Stimulated activated CD8-positive, alpha-beta memory T cell treated with anti-CD3 and anti-CD28 coated beads, Interleukin-7, amount 100 ng/mL, for 48 hours (primary cell): ENCODE results near the gene RLN2.
"Not testable (repeated sequence)": the region's sequence is repeated elsewhere in the genome, so short reads cannot be mapped to it uniquely, and the experiment has no call there.

Experiments
- DNase-seq, 2 donors: peaks; one replicate each; pipeline ENCODE4 v3.0.0-alpha.2; 2020; ENCODE audit warnings: low read depth in 1 of 2; ENCODE audit errors: extremely low read depth in 1 of 2

RLN2 gene

DNA sequence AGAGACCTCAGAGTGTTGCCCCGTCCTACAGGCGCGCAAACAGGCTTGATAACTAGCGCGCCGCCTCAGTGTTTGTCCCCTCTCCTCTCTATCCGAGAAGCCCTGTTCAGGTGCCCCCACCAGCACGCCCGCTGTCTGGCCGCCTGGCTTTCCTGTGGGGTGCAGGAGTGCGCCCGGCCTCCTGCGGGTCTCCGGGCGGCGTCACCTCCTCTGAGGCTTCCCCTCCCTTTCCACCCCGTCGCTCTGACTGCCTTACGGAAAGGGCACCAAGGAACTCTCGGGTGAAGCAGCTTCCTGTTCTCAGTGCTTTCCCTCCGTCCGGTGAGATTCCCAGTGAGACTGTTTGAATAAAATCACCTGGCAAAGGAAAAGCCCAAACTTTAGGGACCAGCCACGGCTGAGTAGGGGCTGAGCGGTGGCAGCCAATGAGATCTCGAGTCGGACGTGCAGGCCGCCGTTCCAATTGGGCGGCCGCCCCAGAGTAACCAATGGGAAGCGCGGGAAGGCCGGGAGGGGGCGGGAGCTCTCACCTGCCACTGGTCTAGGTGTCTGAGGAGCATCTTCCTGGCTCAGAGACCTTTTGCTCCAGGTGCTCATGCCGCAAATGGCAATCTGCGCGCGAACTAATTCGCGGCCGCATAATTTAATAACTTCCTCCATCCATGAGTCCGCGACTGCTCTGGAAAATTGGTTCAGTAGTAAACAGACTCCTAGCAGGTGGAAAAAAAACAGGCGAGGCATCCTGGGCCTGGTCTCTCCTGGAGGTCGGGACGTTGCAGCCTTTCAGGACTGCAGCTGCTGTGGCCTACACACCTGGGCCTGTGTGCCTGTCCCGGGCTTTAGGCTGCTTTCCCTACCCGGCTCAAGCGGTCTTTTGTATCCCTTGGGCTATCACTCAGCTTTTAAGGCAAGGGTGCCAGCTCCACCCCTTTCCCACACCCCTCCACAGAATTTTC is at the start of gene RLN2:
TSS of gene RLN2 (minus strand) at position 877 of the 956 bp plus-strand sequence. CDS start at position 741, 136 bp downstream.
- not testable (repeated sequence) for DNase-seq

- DNase-seq: no peak
Measured at GRCh38 chr9:5354184-5354583, 49.7 kb upstream of the RLN2 start.

DNA sequence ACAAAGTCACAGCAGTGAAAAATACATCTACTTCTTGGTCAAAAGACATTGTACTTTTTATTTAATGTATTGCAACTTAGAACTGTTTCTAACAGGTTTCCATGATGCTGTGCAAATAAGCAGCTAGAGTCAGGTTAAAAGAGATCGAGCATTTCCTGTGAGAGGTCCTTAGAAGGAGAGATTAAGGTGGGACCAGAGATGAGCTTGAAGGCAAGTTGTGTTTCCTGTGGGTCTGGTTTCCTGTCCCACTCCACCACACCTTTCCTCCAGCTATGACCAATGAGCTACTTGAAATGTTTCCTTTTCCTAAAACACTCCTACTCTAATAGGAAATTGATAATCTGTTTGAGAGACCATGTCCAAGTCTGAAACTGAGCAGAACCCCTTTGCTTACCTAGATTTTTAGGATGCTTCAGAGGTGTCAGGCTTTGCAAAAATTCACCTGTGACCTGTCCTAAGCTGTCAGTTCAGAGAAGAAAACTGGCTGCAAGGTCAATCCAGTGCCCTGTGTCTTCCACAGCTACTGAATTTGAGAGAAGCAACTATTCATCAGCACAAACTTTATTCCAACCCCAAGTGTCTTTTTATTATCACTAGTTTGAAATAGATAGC is 48.2 kb upstream of the RLN2 start:
- DNase-seq: no peak

DNA sequence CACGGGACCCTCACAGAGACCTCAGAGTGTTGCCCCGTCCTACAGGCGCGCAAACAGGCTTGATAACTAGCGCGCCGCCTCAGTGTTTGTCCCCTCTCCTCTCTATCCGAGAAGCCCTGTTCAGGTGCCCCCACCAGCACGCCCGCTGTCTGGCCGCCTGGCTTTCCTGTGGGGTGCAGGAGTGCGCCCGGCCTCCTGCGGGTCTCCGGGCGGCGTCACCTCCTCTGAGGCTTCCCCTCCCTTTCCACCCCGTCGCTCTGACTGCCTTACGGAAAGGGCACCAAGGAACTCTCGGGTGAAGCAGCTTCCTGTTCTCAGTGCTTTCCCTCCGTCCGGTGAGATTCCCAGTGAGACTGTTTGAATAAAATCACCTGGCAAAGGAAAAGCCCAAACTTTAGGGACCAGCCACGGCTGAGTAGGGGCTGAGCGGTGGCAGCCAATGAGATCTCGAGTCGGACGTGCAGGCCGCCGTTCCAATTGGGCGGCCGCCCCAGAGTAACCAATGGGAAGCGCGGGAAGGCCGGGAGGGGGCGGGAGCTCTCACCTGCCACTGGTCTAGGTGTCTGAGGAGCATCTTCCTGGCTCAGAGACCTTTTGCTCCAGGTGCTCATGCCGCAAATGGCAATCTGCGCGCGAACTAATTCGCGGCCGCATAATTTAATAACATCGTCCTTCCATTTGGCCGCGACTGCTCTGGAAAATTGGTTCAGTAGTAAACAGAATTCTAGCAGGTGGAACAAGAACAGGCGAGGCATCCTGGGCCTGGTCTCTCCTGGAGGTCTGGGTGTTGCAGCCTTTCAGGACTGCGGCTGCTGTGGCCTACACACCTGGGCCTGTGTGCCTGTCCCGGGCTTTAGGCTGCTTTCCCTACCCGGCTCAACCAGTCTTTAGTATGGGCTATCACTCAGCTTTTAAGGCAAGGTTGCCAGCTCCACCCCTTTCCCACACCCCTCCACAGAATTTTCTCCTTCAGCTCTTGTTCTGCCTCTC is 34.8 kb upstream of the RLN2 start, which contains the start of gene RLN1:
TSS of gene RLN1 (minus strand) at position 885 of the 990 bp plus-strand sequence. CDS start at position 755, 130 bp downstream.
- not testable (repeated sequence) for DNase-seq

DNA sequence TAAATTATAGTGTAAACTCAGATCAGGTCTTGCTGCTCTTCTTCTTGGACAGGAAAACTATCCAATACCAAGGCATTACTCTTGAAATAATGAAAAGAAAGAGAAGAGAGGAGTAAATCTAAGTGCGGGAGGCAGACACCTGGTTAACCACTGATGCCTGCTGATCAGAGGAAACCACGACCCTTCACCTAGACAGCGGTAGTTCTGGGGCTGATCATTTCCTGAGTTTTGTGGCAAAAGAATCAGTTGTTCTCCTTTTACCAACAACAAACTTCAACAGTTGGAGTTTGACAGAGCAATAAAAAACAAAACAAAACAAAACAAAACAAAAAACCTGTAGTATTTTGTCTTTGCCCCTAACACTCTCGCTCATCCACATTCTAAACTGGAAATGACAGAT is 32.2 kb upstream of the RLN2 start:
- no peak for DNase-seq

DNA sequence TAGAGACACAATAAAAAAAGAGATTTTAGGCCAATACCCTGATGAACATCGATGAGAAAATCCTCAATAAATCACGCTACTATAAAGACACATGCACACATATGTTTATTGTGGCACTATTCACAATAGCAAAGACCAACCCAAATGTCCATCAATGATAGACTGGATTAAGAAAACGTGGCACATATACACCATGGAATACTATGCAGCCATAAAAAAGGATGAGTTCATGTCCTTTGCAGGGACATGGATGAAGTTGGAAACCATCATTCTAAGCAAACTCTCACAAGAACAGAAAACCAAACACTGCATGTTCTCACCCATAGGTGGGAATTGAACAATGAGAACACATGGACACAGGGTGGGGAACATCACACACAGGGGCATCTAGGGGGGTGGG is 26.8 kb upstream of the RLN2 start:
- not testable (repeated sequence) for DNase-seq

- DNase-seq: no peak
Measured at GRCh38 chr9:5326893-5327548, 22.5 kb upstream of the RLN2 start.

DNA sequence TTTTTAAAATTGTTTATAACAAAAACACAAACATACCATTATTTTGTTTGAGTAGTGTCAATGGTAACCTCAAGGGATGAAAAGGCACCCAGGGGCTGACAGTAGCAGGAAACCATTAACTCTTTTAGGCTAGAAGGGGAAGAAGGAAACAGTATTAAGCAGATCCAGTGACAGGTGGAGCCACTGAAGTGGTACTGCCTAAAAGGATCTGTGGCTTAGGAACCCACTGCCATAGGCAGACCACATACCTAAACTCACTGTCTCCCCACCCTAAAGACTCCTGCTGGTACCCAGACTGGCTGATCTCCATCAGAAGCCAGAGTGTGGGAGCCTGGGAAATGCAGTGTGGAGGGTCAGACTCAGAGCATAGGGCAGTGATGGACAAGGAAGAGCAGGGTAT is 21.7 kb upstream of the RLN2 start:
- DNase-seq: no peak

GRCh38 chr9:5321601-5322000 is 17.1 kb upstream of the RLN2 start:
- DNase-seq: not testable (repeated sequence)

DNA sequence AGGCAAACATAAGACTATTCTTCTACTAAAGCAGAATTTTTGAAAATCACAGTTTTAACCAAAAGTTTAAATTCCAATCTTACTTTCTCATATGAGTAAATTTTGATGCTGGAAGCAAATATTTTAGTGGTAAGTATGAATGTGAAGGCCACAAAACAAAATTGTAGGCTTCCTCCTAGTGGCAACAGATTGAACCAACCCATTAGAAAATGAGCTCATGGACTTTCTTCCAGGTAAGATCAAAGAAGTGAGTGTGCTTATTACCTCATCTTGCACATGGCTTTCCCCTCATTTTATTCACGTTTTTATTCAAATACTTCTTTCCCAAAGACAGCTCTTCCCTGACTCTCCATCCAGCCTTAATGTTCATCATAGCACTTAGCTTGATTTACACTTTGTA is 16.5 kb upstream of the RLN2 start:
- DNase-seq: no peak

- DNase-seq: not testable (repeated sequence)
Measured at GRCh38 chr9:5316406-5316805, 11.9 kb upstream of the RLN2 start.

GRCh38 chr9:5315187-5315923 is 10.8 kb upstream of the RLN2 start:
- no peak for DNase-seq

DNA sequence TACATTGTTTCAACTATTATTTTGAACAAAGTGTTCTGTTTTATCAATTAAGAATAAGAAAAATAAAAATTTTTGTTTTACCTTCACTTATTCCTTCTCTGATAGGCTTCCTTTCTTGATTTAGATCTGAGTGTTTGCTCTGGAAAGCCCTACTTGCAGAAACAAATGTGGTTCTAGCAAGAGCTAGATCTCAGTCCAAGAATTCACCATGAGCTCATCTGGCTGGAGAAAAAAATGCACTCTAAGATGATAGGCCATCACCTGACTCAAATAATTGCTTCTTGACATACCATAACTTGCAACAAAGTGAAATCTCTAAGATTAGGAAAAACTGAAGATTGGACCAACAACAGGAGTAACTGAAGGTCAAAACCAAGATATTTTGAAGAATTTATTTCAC is 6.3 kb upstream of the RLN2 start:
- no peak for DNase-seq

- no peak for DNase-seq
Measured at GRCh38 chr9:5305741-5306140, 1.2 kb upstream of the RLN2 start.

- no peak for DNase-seq
Measured at GRCh38 chr9:5301544-5301943, 3.0 kb downstream of the RLN2 start.

DNA sequence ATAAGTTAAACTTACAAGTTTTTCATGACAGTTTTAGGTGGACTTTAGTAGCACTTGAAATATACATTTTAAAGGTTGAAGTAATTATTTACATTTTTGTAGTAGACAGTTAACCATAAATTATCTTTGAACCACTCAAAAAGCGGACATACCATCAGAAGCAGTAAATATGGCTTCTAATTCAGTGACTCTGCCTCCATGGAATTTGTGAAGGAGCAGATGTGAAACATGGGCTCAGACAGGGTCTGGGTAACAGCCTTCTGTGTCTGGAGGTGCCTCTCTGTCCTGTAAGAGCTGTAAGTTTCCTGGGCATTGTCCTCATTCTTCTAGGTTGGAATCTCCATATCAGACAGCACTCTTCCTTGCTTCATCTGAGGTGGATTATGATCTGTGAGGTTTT is 12.4 kb downstream of the RLN2 start:
- no peak for DNase-seq

- no peak for DNase-seq
Measured at GRCh38 chr9:5288591-5288990, 15.9 kb downstream of the RLN2 start.

- DNase-seq: no peak
Measured at GRCh38 chr9:5286262-5286661, 18.3 kb downstream of the RLN2 start.

- no peak for DNase-seq
Measured at GRCh38 chr9:5278486-5278885, 26.0 kb downstream of the RLN2 start.

- no peak for DNase-seq
Measured at GRCh38 chr9:5274770-5275169, 29.7 kb downstream of the RLN2 start.
